ENCODE measurements around the gene GJA9.
"Not testable (repeated sequence)": the region's sequence is repeated elsewhere in the genome, so short reads cannot be mapped to it uniquely, and the experiment has no call there.

The GJA9 gene

DNA sequence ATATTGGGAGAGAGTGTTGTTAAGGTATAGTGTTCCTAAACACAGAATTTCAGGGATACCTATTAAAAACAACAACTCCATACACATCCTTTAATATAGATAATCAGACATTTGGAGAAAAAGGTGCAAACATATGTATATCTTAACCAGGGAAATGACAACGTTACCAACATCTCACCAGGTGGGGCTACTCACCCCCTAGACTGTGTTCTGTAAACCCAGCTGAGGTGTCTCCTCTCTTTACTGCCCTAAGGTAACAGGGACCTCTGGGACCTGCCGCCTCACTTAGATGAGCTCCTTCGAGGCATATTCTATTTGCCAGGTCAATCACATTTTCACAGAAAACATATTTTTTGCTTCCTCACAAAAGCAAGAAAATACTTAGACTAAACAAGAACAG lies 35.2 kb downstream of the GJA9 start:
- Histone ChIP-seq H3K9ac (ENCODE audit: low read length) (no peak overlapping the region), H3K27ac (ENCODE audit: low read depth, low read length) (no peak overlapping the region), H3K27me3 (ENCODE audit: control insufficient read depth in 1 of 2, insufficient read depth in 2 of 2, low read length in 2 of 2) (no peaks in the 10 kb centered on the region), H3K9me3 (ENCODE audit: low read length) (no peaks in the 10 kb centered on the region), H3K4me3 (ENCODE audit: low read depth in 1 of 2, low read length in 2 of 2) (no peak overlapping the region), H3K36me3 (ENCODE audit: insufficient read depth, low read length) (peaks cover 43% of the 10 kb centered on the region), H3K4me1 (ENCODE audit: insufficient read depth, low read length) (no peaks in the 10 kb centered on the region)

DNA sequence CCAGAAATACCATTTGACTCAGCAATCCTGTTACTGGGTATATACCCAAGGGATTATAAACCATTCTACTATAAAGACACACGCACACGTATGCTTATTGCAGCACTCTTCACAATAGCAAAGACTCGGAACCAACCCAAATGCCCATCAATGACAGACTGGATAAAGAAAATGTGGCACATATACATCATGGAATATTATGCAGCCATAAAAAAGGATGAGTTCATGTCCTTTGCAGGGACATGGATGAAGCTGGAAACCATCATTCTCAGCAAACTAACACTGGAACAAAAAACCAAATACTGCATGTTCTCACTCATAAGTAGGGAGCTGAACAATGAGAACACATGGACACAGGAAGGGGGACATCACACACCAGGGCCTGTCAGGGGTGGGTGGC lies 36.3 kb downstream of the GJA9 start:
- H3K27me3 ChIP-seq (ENCODE audit: control insufficient read depth in 1 of 2, insufficient read depth in 2 of 2, low read length in 2 of 2); H3K4me1 ChIP-seq (ENCODE audit: insufficient read depth, low read length); H3K27ac ChIP-seq (ENCODE audit: low read depth, low read length); H3K9ac ChIP-seq (ENCODE audit: low read length); H3K4me3 ChIP-seq (ENCODE audit: low read depth in 1 of 2, low read length in 2 of 2); H3K9me3 ChIP-seq (ENCODE audit: low read length): not testable (repeated sequence)
- peaks cover 46% of the 10 kb centered on the region for H3K36me3 ChIP-seq (ENCODE audit: insufficient read depth, low read length)

DNA sequence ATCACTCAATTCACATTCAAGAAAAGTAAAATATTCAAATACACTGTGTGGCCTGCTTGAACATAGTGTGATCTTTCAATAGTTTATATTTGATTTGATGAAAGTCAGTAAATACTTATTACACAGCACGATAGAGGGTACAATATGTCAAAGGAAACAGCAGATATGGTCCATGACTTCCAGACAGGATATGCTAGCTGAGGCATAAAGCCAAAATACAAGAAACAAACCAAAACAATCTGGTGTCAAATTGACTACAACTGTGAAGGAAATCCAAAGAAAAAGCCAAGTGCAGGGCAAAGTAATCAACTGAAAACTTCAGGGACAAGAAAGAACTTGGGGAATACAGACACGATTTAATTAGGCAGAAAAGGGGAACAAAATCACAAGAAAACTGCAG lies 41.1 kb downstream of the GJA9 start:
- no peaks in the 10 kb centered on the region for H3K9me3 ChIP-seq (ENCODE audit: low read length)
- no peaks in the 10 kb centered on the region for H3K27me3 ChIP-seq (ENCODE audit: control insufficient read depth in 1 of 2, insufficient read depth in 2 of 2, low read length in 2 of 2)
- no peak overlapping the region for H3K4me3 ChIP-seq (ENCODE audit: low read depth in 1 of 2, low read length in 2 of 2)
- H3K9ac ChIP-seq (ENCODE audit: low read length) = no peak overlapping the region
- peaks cover 33% of the 10 kb centered on the region for H3K36me3 ChIP-seq (ENCODE audit: insufficient read depth, low read length)
- H3K4me1 ChIP-seq (ENCODE audit: insufficient read depth, low read length) = no peaks in the 10 kb centered on the region
- no peak overlapping the region for H3K27ac ChIP-seq (ENCODE audit: low read depth, low read length)

DNA sequence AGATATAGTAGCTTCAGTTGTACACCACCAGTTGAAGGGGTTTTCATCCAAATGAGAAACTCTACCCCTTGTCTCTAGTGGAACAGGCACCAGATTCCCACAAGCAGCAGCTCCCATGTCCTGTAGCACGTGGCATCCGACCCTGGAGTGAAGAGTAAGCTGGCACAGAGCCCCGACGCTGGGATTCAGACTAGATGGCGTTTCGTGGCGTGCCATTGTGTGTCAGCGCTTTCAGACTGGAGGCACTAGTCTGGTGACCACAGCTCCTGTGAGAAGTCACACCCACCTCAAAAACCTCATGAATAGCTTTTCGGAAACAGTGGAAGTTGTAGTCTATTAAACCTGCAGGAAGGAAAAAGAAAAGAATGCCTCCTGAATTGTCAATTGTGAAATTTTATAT lies 42.0 kb downstream of the GJA9 start:
- no peak overlapping the region for H3K9ac ChIP-seq (ENCODE audit: low read length)
- peaks cover 29% of the 10 kb centered on the region for H3K36me3 ChIP-seq (ENCODE audit: insufficient read depth, low read length)
- H3K27me3 ChIP-seq (ENCODE audit: control insufficient read depth in 1 of 2, insufficient read depth in 2 of 2, low read length in 2 of 2) = no peaks in the 10 kb centered on the region
- H3K9me3 ChIP-seq (ENCODE audit: low read length) = no peaks in the 10 kb centered on the region
- H3K4me1 ChIP-seq (ENCODE audit: insufficient read depth, low read length) = no peaks in the 10 kb centered on the region
- H3K4me3 ChIP-seq (ENCODE audit: low read depth in 1 of 2, low read length in 2 of 2) = no peak overlapping the region
- H3K27ac ChIP-seq (ENCODE audit: low read depth, low read length) = no peak overlapping the region

DNA sequence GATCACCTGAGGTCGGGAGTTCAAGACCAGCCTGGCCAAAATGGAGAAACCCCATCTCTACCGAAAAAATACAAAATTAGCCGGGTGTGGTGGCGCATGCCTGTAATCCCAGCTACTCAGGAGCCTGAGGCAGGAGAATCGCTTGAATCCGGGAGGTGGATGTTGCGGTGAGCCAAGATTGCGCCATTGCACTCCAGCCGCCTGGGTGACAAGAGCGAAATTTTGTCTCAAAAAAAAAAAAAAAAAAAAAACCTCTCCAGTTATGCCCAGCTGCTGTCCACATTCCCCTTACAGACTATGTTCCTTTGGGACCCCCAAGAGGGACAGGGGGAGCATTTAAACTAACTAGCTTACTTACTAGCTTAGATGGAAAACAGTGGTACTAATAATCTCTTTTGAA lies 45.1 kb downstream of the GJA9 start:
- not testable (repeated sequence) for H3K27ac ChIP-seq (ENCODE audit: low read depth, low read length); H3K4me1 ChIP-seq (ENCODE audit: insufficient read depth, low read length)

DNA sequence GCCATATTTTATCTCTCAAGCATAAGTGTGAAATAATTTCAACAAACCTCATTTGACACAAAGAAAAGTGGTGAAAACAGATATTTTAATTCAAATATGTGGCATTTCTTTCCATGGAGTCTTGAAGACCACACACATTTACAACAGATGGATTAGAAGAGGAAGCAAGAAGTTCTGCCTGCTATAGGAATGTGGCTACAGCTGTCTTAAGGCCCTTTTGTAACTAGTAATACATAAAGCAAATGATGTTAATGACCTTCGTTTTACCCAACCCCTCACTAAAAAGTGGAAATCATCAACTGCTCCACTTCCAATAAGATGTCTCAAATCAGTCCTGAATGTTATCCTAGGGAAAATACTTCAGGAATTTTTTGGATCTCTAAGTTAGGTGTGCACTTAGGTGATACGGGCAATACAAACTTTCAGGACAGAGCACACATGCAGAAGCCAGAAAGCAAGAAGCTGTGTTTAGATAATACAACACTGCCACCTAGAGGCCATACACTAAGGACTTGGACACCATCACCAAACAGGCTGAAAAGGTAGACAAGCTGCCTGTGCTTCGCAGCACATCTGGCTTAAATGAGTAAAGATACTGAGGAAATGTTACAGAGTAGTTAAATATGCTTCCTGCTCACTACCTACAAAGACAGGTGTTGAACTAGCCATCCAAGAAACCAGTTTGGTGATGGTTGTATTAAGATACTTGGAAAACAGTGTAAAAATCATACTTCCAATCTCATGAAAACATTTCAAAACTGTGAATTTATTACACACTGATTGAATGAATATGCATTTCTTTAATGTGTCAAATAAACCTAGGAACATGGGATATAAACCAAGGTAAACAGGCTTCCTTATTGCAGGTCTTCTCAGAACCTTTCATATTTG lies 46.2 kb downstream of the GJA9 start:
- Histone ChIP-seq H3K27me3 (ENCODE audit: control insufficient read depth in 1 of 2, insufficient read depth in 2 of 2, low read length in 2 of 2) (no peaks in the 10 kb centered on the region), H3K9me3 (ENCODE audit: low read length) (no peaks in the 10 kb centered on the region), H3K36me3 (ENCODE audit: insufficient read depth, low read length) (peaks cover 17% of the 10 kb centered on the region), H3K27ac (ENCODE audit: low read depth, low read length) (no peak overlapping the region), H3K9ac (ENCODE audit: low read length) (no peak overlapping the region), H3K4me1 (ENCODE audit: insufficient read depth, low read length) (no peaks in the 10 kb centered on the region), H3K4me3 (ENCODE audit: low read depth in 1 of 2, low read length in 2 of 2) (no peak overlapping the region)

More for the DNA sequence above, 45.1 kb downstream of the GJA9 start:
- H3K4me3 ChIP-seq (ENCODE audit: low read depth in 1 of 2, low read length in 2 of 2); H3K9ac ChIP-seq (ENCODE audit: low read length); H3K9me3 ChIP-seq (ENCODE audit: low read length); H3K27me3 ChIP-seq (ENCODE audit: control insufficient read depth in 1 of 2, insufficient read depth in 2 of 2, low read length in 2 of 2): not testable (repeated sequence)
- H3K36me3 ChIP-seq (ENCODE audit: insufficient read depth, low read length) = peaks cover 22% of the 10 kb centered on the region

DNA sequence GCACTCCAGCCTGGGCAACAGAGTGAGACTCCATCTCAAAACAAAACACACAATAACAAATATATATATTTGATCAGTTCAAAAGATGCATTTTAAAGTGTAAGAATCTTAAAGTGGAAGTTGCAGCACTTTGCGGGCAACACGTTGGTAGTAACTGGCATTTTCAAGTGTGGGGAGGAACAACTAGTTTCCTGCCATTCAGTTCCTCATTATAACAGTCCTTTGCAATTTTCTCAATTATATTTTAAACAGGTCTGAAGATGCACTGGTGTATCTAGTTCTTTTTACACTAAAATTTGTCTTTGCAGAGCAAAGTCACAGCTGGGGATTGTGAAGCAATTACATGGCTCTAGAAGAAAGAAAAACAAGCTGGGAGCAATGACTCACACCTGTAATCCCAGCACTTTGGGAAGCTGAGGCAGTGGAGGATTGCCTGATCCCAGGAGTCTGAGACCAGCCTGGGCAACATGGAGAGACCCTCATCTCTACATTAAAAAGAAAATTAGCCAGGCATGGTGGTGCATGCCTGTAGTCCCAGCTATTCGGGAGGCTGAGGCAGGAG lies 47.1 kb downstream of the GJA9 start:
- Histone ChIP-seq H3K27me3 (ENCODE audit: control insufficient read depth in 1 of 2, insufficient read depth in 2 of 2, low read length in 2 of 2) (no peaks in the 10 kb centered on the region), H3K27ac (ENCODE audit: low read depth, low read length) (no peak overlapping the region), H3K36me3 (ENCODE audit: insufficient read depth, low read length) (peaks cover 15% of the 10 kb centered on the region)

DNA sequence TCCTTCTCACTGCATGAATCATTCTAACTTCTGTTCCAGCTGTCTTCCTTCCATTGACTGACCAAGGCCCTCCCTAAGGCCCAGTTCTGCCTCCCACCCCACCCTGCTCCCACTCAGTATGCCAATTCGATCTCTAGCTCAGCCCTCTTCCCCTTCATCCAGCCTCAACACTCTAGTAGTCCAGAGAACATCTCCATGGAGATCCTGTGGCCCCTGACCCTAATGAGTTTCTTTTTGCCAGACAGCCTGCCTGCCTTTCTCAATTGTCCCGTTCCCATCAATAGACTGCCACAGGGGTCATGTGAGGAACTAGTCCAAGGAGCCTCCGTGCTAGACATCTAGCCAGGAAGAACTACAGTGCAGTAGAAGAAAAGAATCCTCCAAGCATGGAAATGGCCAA lies 48.2 kb downstream of the GJA9 start:
- Histone ChIP-seq H3K36me3 (ENCODE audit: insufficient read depth, low read length) (peaks cover 4% of the 10 kb centered on the region), H3K27me3 (ENCODE audit: control insufficient read depth in 1 of 2, insufficient read depth in 2 of 2, low read length in 2 of 2) (no peaks in the 10 kb centered on the region), H3K9me3 (ENCODE audit: low read length) (no peaks in the 10 kb centered on the region), H3K9ac (ENCODE audit: low read length) (no peak overlapping the region), H3K4me3 (ENCODE audit: low read depth in 1 of 2, low read length in 2 of 2) (no peak overlapping the region), H3K4me1 (ENCODE audit: insufficient read depth, low read length) (peaks cover 8% of the 10 kb centered on the region), H3K27ac (ENCODE audit: low read depth, low read length) (no peak overlapping the region)

More for the DNA sequence above, 47.1 kb downstream of the GJA9 start:
- H3K4me1 ChIP-seq (ENCODE audit: insufficient read depth, low read length) = peaks cover 4% of the 10 kb centered on the region
- no peak overlapping the region for H3K4me3 ChIP-seq (ENCODE audit: low read depth in 1 of 2, low read length in 2 of 2)
- no peak overlapping the region for H3K9ac ChIP-seq (ENCODE audit: low read length)
- no peaks in the 10 kb centered on the region for H3K9me3 ChIP-seq (ENCODE audit: low read length)

DNA sequence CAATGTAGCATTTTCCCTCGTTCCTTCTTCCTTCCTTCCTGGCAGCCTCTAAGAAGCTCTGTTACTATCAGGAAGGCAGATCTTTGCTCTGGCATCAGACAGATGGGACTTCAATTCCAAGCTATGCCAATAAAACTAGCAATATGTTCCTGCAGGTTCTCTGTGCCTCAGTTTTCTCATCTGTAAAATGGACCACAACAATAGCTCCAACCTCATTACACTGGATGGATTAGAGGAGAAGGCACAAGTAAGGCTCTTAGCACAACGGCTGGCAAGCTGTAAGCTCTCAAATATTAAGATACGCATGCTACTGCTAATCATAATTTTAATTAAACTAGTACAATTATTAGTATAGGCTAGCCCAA lies 49.0 kb downstream of the GJA9 start:
- H3K4me3 ChIP-seq (ENCODE audit: low read depth in 1 of 2, low read length in 2 of 2) = no peak overlapping the region
- H3K9ac ChIP-seq (ENCODE audit: low read length) = no peak overlapping the region
- no peaks in the 10 kb centered on the region for H3K36me3 ChIP-seq (ENCODE audit: insufficient read depth, low read length)
- no peaks in the 10 kb centered on the region for H3K9me3 ChIP-seq (ENCODE audit: low read length)
- H3K27me3 ChIP-seq (ENCODE audit: control insufficient read depth in 1 of 2, insufficient read depth in 2 of 2, low read length in 2 of 2) = no peaks in the 10 kb centered on the region
- no peak overlapping the region for H3K27ac ChIP-seq (ENCODE audit: low read depth, low read length)
- peaks cover 8% of the 10 kb centered on the region for H3K4me1 ChIP-seq (ENCODE audit: insufficient read depth, low read length)

DNA sequence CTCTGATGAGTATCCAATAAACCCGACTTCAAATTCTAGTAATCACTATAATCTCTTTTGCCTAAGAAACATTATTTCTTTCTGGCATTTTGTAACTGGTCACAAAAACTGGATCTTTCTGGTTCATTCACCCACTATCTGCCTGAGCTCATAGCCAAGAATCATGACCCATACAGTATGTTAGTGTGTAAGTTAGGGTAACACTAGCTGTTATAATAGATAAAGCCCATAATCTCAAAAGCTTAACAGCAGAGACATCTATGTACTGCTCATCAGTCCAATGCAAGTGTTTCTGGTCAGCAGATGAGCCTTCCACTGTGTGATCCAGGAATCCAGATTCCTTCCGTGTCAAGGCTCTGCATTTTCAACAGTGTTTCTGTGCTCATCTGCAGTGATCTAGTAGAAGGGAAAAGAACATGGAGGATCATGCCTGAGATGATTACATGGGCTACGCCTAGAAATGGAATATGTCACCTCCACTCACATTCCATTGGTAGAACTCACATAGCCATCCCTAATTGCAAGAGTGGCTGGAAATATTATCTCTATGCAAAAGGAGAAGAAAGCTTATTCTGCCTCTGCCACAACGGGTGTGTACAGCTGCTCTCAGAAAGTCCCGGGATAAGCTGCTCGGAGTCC lies 49.5 kb downstream of the GJA9 start:
- Histone ChIP-seq H3K36me3 (ENCODE audit: insufficient read depth, low read length) (no peaks in the 10 kb centered on the region), H3K4me3 (ENCODE audit: low read depth in 1 of 2, low read length in 2 of 2) (no peak overlapping the region), H3K9me3 (ENCODE audit: low read length) (no peaks in the 10 kb centered on the region), H3K27me3 (ENCODE audit: control insufficient read depth in 1 of 2, insufficient read depth in 2 of 2, low read length in 2 of 2) (no peaks in the 10 kb centered on the region), H3K4me1 (ENCODE audit: insufficient read depth, low read length) (peaks cover 8% of the 10 kb centered on the region), H3K27ac (ENCODE audit: low read depth, low read length) (no peak overlapping the region), H3K9ac (ENCODE audit: low read length) (no peak overlapping the region)

DNA sequence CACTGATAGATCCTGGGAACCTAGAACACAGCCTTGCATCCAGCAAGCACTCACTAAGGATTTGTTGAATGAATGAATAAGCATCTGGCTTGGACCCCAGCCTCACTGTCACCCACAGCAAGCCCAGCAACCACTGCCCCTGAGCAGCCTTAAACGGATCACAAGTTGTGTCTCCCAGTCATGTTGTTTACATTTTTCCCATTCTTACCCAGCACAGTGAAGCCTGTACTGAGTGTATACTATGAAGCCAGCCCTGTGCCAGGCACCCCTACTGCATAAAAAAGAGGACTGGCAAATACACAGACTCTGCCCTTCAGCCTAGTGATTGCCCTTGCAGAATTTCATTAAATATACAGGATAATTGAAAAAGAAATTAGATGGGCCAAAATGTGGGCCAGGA lies 52.0 kb downstream of the GJA9 start:
- Histone ChIP-seq H3K27ac (ENCODE audit: low read depth, low read length) (no peak overlapping the region), H3K9ac (ENCODE audit: low read length) (no peak overlapping the region), H3K4me3 (ENCODE audit: low read depth in 1 of 2, low read length in 2 of 2) (no peak overlapping the region), H3K27me3 (ENCODE audit: control insufficient read depth in 1 of 2, insufficient read depth in 2 of 2, low read length in 2 of 2) (no peaks in the 10 kb centered on the region), H3K4me1 (ENCODE audit: insufficient read depth, low read length) (peaks cover 8% of the 10 kb centered on the region), H3K36me3 (ENCODE audit: insufficient read depth, low read length) (no peaks in the 10 kb centered on the region), H3K9me3 (ENCODE audit: low read length) (no peaks in the 10 kb centered on the region)
